Activated effector memory CD4-positive, alpha-beta T cell treated with anti-CD3 and anti-CD28 coated beads, Interleukin-2, amount 50 U/mL, for 16 hours (primary cell): ENCODE results near the gene SUN2.

Experiments used
- DNase-seq: peaks from one replicate; pipeline ENCODE4 v3.0.0-alpha.2; 2020

SUN2 gene

GRCh38 chr22:38715176-38715764 is 40.5 kb downstream of the SUN2 start:
- peak; percentile 58 for DNase-seq

- peak; percentile 43 for DNase-seq
Measured at GRCh38 chr22:38713921-38714320, 41.9 kb downstream of the SUN2 start.

- no peak for DNase-seq
Measured at GRCh38 chr22:38712486-38713207, 43.2 kb downstream of the SUN2 start.

- no peak for DNase-seq
Measured at GRCh38 chr22:38710866-38711265, 44.9 kb downstream of the SUN2 start.

- no peak for DNase-seq
Measured at GRCh38 chr22:38710351-38710750, 45.4 kb downstream of the SUN2 start.

GRCh38 chr22:38709306-38709705 is 46.5 kb downstream of the SUN2 start:
- DNase-seq = no peak

DNA sequence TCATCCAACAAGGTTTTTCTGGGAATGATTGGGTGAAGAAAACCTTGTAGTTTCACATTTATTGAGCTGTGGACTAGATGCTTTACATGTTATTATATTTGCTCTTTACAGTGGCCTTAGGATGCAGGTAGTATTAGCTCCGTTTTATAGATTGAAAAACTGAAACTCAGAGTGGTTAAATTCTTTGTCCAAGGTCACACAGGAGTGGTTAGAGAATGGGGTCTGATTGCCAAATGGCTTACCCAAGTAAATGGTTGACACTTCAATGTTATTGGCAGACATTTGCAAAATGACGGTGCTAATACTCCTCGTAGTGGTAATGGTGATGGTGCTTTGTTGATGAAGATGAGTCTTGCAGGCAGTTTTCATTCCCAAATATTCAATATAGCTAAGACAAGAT is 47.8 kb downstream of the SUN2 start:
- no peak for DNase-seq

DNA sequence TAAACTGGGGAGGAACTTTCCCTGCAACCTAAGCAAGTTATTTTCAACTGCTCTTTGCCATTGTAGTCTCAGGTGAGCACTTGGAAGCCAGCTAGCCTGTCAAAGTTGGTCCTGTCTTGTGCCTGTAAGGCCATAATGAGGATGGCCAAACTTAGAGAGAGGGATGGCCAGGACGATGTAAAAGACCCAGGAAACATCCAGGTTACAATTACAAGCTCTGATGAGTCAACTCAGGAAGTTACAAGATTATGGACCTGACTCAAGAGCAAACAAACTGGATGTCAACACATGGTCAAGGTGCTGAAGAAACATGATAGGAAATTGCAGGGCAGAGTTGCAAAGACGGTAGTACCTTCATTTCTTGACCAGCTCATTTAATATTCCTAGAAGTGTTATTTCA is 48.5 kb downstream of the SUN2 start:
- no peak for DNase-seq

GRCh38 chr22:38706901-38707195 is 49.0 kb downstream of the SUN2 start:
- no peak for DNase-seq

GRCh38 chr22:38706101-38706900 is 49.5 kb downstream of the SUN2 start:
- peak; percentile 76 for DNase-seq

GRCh38 chr22:38705235-38706100 is 50.3 kb downstream of the SUN2 start, which contains the start of gene GTPBP1:
GTPBP1 (plus strand) TSS chr22:38705944; CDS start chr22:38705956, 12 bp downstream.
- peak; percentile 98 for DNase-seq

DNA sequence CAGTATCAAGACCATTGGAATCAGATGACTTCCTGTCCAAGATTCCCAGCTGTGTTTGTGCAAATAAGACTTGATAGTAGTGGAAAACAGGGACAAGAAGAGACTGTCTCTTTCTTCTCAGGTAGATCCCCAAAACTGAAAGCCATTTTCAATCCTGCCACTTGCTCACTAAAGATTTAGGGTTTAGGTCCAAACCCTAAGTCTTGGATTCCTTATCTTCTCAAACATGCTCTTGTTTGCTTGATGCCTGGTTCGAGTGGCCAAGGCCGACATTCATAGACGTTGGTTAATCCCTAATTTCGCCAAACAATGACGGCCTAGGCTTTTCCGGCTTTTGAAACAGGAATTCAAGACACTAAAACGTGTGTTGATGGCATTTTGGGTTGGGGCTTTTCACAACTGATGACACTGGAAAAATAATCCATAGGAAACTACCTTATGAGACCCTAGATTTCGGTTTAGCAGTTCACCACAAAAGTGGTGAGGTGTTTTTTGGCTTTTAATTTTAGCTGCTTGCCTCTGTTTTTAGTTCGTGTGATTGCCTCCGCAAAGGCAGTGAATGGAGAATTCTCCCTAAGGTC is 51.1 kb downstream of the SUN2 start:
- DNase-seq = no peak

- DNase-seq = peak; percentile 99
Measured at GRCh38 chr22:38700789-38701628, 54.8 kb downstream of the SUN2 start, which contains the start of gene JOSD1. JOSD1 (minus strand) TSS chr22:38700943; CDS start chr22:38699987, 956 bp downstream.

GRCh38 chr22:38700270-38700788 is 55.5 kb downstream of the SUN2 start:
- no peak for DNase-seq

DNA sequence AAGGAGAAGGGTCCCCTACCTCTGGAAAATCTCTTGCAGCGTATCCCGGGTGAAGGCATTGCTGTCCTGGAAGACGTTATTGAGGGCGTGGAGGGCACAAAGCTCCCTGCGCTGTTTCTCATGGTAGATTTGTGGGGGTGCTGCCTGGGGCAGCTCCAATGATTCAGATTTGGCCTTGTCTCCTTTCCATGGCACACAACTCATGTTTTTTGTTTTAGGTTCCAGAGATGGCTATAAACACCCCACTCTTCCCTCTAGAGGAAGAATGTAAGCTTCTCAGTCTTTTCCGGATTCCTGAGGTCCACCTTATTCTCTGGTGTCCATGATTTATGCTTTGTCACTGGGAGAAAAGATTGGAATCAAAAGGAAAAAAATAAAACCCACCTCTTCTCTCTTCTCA is 56.0 kb downstream of the SUN2 start:
- DNase-seq = no peak

DNA sequence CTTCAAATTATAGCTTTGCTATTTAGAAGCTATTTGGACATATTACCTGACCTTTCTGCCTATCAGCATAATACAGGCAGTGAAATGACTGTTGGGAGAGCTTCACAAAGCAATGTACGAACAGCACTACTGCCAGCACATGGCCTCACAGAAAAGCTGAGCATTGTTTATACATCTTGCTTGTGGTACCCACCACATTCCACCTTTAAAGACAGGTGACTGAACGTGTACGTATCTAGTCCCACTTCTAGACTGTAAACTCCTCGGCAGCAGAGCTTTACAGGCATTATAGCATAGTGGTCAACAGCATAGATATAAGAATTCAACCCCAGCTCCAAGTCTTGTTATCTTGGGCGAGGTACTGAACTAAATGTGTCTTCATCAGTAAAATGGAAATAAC is 56.7 kb downstream of the SUN2 start:
- no peak for DNase-seq

DNA sequence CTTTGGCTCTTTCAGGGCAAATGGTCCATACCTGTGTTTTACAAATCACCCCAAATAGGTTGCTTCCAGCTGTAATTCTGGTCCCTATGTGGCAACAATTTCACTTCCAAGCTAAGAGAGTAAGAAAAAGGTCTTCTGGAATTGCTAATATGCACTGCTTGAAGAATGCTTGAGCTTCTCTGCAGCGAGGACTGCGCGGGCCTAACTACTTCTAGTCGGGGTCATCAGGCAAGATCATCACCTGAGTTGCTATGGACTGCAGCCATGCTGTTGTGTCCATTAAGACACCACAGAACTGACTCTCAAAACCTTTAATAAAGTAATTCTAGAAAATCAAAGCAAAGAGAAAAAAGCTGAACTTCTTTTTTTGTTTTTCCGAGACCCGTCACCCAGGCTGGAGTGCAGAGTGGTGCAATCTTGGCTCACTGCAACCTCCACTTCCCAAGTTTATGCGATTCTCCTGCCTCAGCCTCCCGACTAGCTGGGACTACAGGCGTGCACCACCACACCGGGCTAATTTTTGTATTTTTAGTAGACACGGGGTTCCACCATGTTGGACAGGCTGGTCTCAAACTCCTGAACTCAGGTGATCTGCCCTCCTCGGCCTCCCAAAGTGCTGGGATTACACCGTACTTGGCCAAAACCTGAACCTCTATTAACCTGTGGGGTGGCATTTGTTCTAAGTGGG is 57.2 kb downstream of the SUN2 start:
- no peak for DNase-seq

GRCh38 chr22:38697425-38698089 is 58.2 kb downstream of the SUN2 start:
- DNase-seq = no peak

- DNase-seq = peak; percentile 75
Measured at GRCh38 chr22:38696606-38697424, 59.0 kb downstream of the SUN2 start.
